HG02943 (cell line): ENCODE results near the gene NFATC4.

Source experiments
- ATAC-seq: cut with Tn5 transposase; IDR thresholded peaks from one replicate; pipeline ENCODE4 v1.9.1; 2021; ENCODE audit warnings: mild to moderate bottlenecking, low read depth, moderate library complexity; ENCODE audit not compliant: unreplicated experiment

Gene NFATC4

DNA sequence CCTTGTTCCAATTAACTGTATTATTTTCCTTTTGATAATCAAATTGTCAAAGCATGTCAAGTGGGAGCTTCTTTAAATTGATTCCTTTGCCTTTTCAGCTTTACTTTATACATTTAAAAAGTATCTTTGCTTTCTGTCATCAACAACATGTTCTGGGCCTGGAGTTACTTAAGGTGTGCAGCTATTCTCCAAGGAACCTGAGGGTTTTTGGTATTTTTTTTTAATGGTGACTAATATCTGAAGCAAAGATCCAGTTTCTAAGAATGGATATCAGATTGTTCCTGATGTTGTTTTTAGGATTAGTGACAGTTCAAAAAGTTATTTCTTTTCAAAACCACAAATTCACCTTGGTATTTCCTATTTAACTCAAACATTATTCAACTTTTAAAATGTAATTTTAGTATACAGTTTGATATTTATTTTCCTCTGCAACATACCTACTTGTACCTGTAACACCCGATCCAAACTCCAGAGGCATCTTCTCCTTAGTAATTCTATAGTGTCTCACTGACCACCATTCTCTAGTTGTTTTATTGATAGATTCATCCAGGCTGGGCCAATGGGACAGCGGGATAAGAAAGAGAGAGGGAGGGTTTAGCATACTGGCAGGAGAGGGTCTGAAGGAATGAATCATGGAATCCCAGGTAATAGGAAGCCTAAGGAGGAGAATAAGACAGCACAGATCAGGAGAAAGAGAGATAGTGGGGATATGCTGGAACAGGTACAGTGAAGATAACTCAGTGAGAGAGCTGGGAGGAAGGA is 58.3 kb downstream of the NFATC4 start:
- no peak for ATAC-seq

DNA sequence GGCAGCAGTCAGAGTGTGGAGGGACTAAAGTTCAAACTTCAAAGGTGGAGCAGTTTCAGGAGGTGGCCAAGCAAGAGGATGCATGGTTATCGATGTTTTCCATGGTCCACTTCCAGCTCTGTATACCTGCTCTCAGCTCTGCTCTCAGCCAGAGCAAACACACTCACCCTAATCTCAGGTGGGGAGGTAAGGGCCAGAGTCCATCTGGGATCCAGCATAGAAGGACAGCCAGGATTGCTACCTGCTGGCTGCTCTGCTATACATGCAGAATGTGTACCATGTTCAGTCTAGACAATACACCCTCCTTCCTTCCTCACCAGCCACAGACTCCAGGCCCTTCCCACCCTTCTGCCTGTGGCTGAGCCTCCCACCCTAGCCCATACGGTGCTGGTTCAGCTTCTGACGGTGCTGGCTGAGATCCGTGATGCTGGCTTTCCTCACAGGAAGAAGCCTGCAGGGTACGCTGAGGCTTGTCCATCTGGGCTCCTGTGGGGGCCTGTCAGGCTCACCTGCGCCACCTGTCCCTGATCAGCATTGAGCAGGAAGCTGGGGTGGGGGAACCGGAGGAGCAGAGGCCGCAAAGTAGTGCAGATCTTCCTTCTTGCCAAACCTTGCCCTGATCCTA is 59.0 kb downstream of the NFATC4 start:
- ATAC-seq, result no peak

DNA sequence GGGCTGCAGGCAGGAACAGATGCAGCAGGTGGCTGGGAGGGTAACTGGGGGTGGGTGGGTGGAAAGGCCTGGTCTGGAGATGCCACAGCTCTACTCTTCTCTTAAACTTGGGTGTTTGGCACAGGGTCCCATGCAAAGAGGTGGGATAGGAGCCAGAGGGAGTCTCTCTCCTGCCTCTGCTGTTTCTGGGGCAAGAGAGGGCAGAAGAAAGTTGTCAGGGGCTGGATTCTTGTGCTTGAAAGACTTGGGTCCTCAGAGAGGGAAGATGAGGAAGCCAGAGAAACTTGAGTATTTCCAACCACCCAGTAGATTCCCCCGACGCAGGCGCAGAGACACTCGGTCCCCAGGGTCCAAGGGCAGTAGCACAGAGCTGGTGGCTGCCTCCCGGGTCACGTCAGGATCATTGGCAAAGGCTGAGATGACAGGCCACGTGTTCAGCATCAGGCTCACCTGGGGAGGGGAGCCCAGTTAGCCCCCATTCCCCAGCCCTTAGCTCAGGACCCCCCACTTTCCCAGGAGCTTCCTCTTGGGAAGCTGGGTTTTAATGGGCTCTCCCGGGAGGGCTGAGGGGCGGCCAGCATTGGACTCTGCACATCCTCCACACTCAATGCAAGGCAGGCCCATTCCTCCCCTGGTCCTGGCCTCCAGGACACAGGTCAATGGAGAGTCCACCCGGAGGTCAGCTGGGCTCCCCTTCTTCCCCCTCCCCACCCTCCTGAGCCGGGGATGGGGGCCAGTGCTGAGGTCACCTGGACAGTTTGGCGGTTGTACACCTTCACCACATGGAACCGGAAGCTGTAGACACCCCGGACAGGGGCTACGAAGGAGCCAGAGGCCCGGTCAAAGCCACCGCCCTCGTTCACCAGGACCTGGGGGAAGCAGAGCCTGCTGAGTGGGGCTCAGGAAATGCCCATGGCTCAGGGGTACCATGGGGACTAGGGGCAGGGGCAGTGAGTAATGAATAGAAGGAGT is 59.8 kb downstream of the NFATC4 start:
- no peak for ATAC-seq

DNA sequence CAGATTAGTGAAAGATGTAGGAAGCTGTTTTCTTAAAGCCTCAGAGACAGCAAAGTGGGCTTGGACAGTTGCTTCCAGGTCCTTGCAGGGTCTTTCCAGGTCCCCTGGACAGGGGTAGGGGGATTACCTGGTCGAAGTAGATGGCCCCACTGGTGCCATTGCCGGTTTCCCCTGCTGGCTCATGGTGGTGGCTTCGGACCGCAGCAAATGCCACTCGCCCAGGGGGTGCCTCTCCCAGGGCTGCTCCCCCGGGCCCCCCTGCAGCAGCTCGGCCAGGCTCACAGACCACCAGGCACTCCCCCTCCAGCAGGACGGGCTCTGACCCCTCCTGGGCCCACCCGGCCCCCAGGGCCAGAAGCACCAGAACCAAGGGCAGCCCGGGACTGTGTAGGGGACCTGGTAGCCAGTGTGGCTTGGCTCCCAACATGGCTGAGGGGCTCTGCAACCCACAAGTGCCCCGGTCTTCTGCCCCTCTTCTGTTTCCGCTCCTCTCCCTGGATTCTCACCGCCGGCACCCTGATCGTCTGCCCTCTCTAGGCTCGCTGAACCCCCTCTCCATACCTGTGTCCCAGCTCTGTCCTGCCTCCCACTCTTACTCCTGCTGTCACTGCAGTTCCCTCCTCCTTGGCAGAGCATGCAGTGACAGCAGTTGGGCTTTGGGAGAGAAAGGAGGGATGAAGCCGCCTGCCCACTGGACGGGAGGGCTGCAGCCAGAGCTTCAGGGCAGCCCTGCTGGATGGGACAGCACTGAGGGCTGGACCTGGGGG is 60.8 kb downstream of the NFATC4 start:
- ATAC-seq, result no peak
